ENCODE data around the gene C12orf42.

- TF ChIP-seq, protein P1, sequence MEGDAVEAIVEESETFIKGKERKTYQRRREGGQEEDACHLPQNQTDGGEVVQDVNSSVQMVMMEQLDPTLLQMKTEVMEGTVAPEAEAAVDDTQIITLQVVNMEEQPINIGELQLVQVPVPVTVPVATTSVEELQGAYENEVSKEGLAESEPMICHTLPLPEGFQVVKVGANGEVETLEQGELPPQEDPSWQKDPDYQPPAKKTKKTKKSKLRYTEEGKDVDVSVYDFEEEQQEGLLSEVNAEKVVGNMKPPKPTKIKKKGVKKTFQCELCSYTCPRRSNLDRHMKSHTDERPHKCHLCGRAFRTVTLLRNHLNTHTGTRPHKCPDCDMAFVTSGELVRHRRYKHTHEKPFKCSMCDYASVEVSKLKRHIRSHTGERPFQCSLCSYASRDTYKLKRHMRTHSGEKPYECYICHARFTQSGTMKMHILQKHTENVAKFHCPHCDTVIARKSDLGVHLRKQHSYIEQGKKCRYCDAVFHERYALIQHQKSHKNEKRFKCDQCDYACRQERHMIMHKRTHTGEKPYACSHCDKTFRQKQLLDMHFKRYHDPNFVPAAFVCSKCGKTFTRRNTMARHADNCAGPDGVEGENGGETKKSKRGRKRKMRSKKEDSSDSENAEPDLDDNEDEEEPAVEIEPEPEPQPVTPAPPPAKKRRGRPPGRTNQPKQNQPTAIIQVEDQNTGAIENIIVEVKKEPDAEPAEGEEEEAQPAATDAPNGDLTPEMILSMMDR (conservative IDR thresholded peaks at IDR 0.05; ENCODE audit: low read depth, low read length), result no peak
- TF ChIP-seq EZH2 (IDR thresholded peaks at IDR 0.05; ENCODE audit: low read length, unreplicated experiment) (no peak), EZH2phosphoT487 (IDR thresholded peaks at IDR 0.05; ENCODE audit: borderline replicate concordance, low read length) (no peak)
Measured at GRCh38 chr12:103391103-103391502, 104.7 kb downstream of the C12orf42 start.
